Measurements from ENCODE around the gene HNF1A. TPM values are rescaled to one million over a fixed set of nuclear protein-coding genes. Genes with fewer than 3 reads are reported as not detected.

The HNF1A gene
- total and polyA plus RNA-seq, 2 of the 4 experiments (the other 2 are of a cell fraction) = under 0.01 TPM; not detected in 1

GRCh38 chr12:120996133-120996746 is 17.9 kb downstream of the HNF1A start:
- no peak overlapping the region for H3K4me3 ChIP-seq (ENCODE audit: insufficient read depth, low read depth, low read length)
- no peak overlapping the region for H3K4me2 ChIP-seq (ENCODE audit: low read depth, low read length)
- H4K5ac ChIP-seq (ENCODE audit: low read depth, low read length) = no peak overlapping the region
- H3K18ac ChIP-seq (ENCODE audit: low read depth, low read length) = no peak overlapping the region
- no peak overlapping the region for H3K4ac ChIP-seq (ENCODE audit: low read depth, low read length)
- ATAC-seq (ENCODE audit: low read depth) (no peak), DNase-seq (no peak)
- H3K9me1 ChIP-seq (ENCODE audit: insufficient read depth, low read length) = no peaks in the 10 kb centered on the region
- H4K8ac ChIP-seq (ENCODE audit: low read depth in 2 of 2, low read length in 2 of 2) = no peak overlapping the region
- no peak overlapping the region for H2BK5ac ChIP-seq (ENCODE audit: low read depth, low read length, poor library complexity, severe bottlenecking)
- WGBS, 2 experiments (ENCODE audit: extremely low coverage in 2 of 2, insufficient read length in 1 of 2) = 50% methylated on average over 2 of the region's 11 CpGs; no CpG with 5 or more reads in 1 of the 2 experiments
- H3K79me1 ChIP-seq (ENCODE audit: low read depth in 1 of 2, low read length in 2 of 2) = no peaks in the 10 kb centered on the region
- H3K27ac ChIP-seq (ENCODE audit: insufficient read depth, low read length) = no peak overlapping the region
- dilution Hi-C loops (cut with HindIII; ENCODE audit: low sequenced_read_pairs, unreplicated experiment) (no loop called here), in situ Hi-C loops (cut with MboI; ENCODE audit: low sequenced_read_pairs) (no loop called here), intact Hi-C loops (cut with micrococcal nuclease) (no loop called here)
- H3K27me3 ChIP-seq (ENCODE audit: control insufficient read depth, insufficient read depth, low read length) = peaks cover 10% of the 10 kb centered on the region; the same call in 1 of the 2 replicates
- no peak overlapping the region for H3K14ac ChIP-seq (replicated peaks; ENCODE audit: low read depth, low read length)
- no peak overlapping the region for H3K23ac ChIP-seq (ENCODE audit: low read depth, low read length)
- H3K56ac ChIP-seq (ENCODE audit: extremely low read depth, insufficient read depth, low read length) = no peak overlapping the region
- H3K36me3 ChIP-seq (ENCODE audit: control insufficient read depth, insufficient read depth, low read length) = no peaks in the 10 kb centered on the region
- H2BK15ac ChIP-seq (ENCODE audit: low read depth, low read length) = no peak overlapping the region
- H2AK5ac ChIP-seq (ENCODE audit: low read depth, low read length) = no peak overlapping the region
- ChIA-PET POLR2A (ENCODE audit: unreplicated experiment) (no interaction called here), CTCF (no interaction called here)
- no peak overlapping the region for H2BK120ac ChIP-seq (ENCODE audit: low read depth, low read length)
- no peaks in the 10 kb centered on the region for H3K9me3 ChIP-seq (ENCODE audit: control insufficient read depth, insufficient read depth, low read length)
- peaks cover 4% of the 10 kb centered on the region; the same call in 1 of the 2 replicates for H3K4me1 ChIP-seq (ENCODE audit: control insufficient read depth, insufficient read depth, low read length)
- H3K9ac ChIP-seq (ENCODE audit: low read depth, low read length) = no peak overlapping the region
- H4K91ac ChIP-seq (ENCODE audit: insufficient read depth, low read depth, low read length) = no peak overlapping the region
- no peak overlapping the region for H2BK20ac ChIP-seq (ENCODE audit: low read depth, low read length)
- BruUV-seq (replicated peaks) = no TSS peak
- H2AFZ ChIP-seq (replicated peaks; ENCODE audit: low read length, poor library complexity) = no peak overlapping the region
- H2AK9ac ChIP-seq (replicated peaks; ENCODE audit: low read depth, low read length, poor library complexity) = no peak overlapping the region
- TF ChIP-seq CEBPB (IDR thresholded peaks at IDR 0.05; ENCODE audit: low read depth, low read length) = no peak
- TF ChIP-seq NFE2L2 (IDR thresholded peaks at IDR 0.05; ENCODE audit: low read depth, low read length) = no peak
- TF ChIP-seq RFX5 (IDR thresholded peaks at IDR 0.05; ENCODE audit: low read depth, low read length) = no peak
- TF ChIP-seq POLR2A (IDR thresholded peaks at IDR 0.05; ENCODE audit: low read depth, low read length) = no peak
- no peak for TF ChIP-seq RCOR1 (IDR thresholded peaks at IDR 0.05; ENCODE audit: insufficient replicate concordance, low read length)
- TF ChIP-seq MXI1 (IDR thresholded peaks at IDR 0.05; ENCODE audit: borderline replicate concordance, low read depth, low read length) = no peak
- no peak for TF ChIP-seq RAD21 (IDR thresholded peaks at IDR 0.05; ENCODE audit: low read length)
- no peak for TF ChIP-seq BHLHE40 (IDR thresholded peaks at IDR 0.05; ENCODE audit: low read depth, low read length)
- TF ChIP-seq CTCF (conservative IDR thresholded peaks at IDR 0.05; ENCODE audit: low read depth, low read length) = no peak
- no peak for TF ChIP-seq USF2 (IDR thresholded peaks at IDR 0.05; ENCODE audit: low read depth, low read length)
- TF ChIP-seq ELK1 (IDR thresholded peaks at IDR 0.05; ENCODE audit: borderline replicate concordance, low read depth, low read length) = no peak
- no peak for TF ChIP-seq FOS (IDR thresholded peaks at IDR 0.05; ENCODE audit: low read depth, low read length)
- no peak for TF ChIP-seq MAFK (IDR thresholded peaks at IDR 0.05; ENCODE audit: low read depth, low read length)
- TF ChIP-seq MAZ (IDR thresholded peaks at IDR 0.05; ENCODE audit: borderline replicate concordance, low read depth, low read length) = no peak
- no peak for TF ChIP-seq SMC3 (IDR thresholded peaks at IDR 0.05; ENCODE audit: low read depth, low read length)
- TF ChIP-seq CHD1 (IDR thresholded peaks at IDR 0.05; ENCODE audit: low read depth, low read length) = no peak
- H4K20me1 ChIP-seq (ENCODE audit: insufficient read depth, low read length) = no peaks in the 10 kb centered on the region

Data from IMR-90 (cell line).